Smooth muscle cell (in vitro differentiated cells): ENCODE results near the gene CD1D. TPM values are rescaled to one million over a fixed set of nuclear protein-coding genes. Genes with fewer than 3 reads are reported as not detected.
"Not testable (repeated sequence)": the region's sequence is repeated elsewhere in the genome, so short reads cannot be mapped to it uniquely, and the experiment has no call there.

Experiments used
- DNase-seq: peaks from one replicate; lab custom pipeline; 2025; ENCODE audit not compliant: unreplicated experiment; lab: John Stamatoyannopoulos, UW
- H2AFZ ChIP-seq: fragments of 200-600 bp; sonication (generic); 2 replicates; pipeline ENCODE4 v1.6.0; 2016; ENCODE audit warnings: antibody characterized with exemption, low read depth, mild to moderate bottlenecking
- H3F3A ChIP-seq: fragments of 200-600 bp; sonication (generic); 2 replicates; pipeline ENCODE4 v1.6.0; 2017; ENCODE audit warnings: antibody characterized with exemption, low read depth
- H3K27ac ChIP-seq: fragments of 200-600 bp; sonication (generic); 2 replicates; pipeline ENCODE4 v1.5.1; 2016; ENCODE audit warnings: low read depth, mild to moderate bottlenecking
- H3K27me3 ChIP-seq: fragments of 200-600 bp; sonication (generic); 2 replicates; pipeline ENCODE4 v1.6.1; 2016; ENCODE audit warnings: low read depth, mild to moderate bottlenecking
- H3K36me3 ChIP-seq: fragments of 200-600 bp; sonication (generic); 2 replicates; pipeline ENCODE4 v1.5.1; 2016; ENCODE audit warnings: low read depth
- H3K4me1 ChIP-seq: fragments of 200-600 bp; sonication (generic); 2 replicates; pipeline ENCODE4 v1.5.1; 2016; ENCODE audit warnings: low read depth
- H3K4me2 ChIP-seq: fragments of 200-600 bp; sonication (generic); 2 replicates; pipeline ENCODE4 v1.6.0; 2016; ENCODE audit warnings: mild to moderate bottlenecking
- H3K4me3 ChIP-seq: fragments of 200-600 bp; sonication (generic); 2 replicates; pipeline ENCODE4 v1.5.1; 2016; ENCODE audit warnings: mild to moderate bottlenecking
- H3K79me2 ChIP-seq: fragments of 200-600 bp; sonication (generic); 2 replicates; pipeline ENCODE4 v1.6.0; 2016; ENCODE audit warnings: low read depth, mild to moderate bottlenecking
- H3K9ac ChIP-seq: fragments of 200-600 bp; sonication (generic); 2 replicates; pipeline ENCODE4 v1.6.0; 2016; ENCODE audit warnings: low read depth
- H3K9me3 ChIP-seq: fragments of 200-600 bp; sonication (generic); replicated peaks from 2 replicates; pipeline ENCODE4 v1.5.1; 2016; ENCODE audit warnings: low read depth
- H4K20me1 ChIP-seq: fragments of 200-600 bp; sonication (generic); 2 replicates; pipeline ENCODE4 v1.6.0; 2016; ENCODE audit warnings: low read depth
- CTCF ChIP-seq: fragments of 200-600 bp; sonication (generic); IDR thresholded peaks from 2 replicates; pipeline ENCODE4 v1.5.1; 2017; ENCODE audit warnings: borderline replicate concordance, mild to moderate bottlenecking, antibody characterized with exemption; ENCODE audit not compliant: insufficient read depth, poor library complexity, severe bottlenecking
- WGBS: methylation state at CpG from one replicate; pipeline ENCODE4 v1.1.7; 2016; ENCODE audit warnings: low lambda C conversion rate; 5-methylcytosine and 5-hydroxymethylcytosine counted together
- polyA plus RNA-seq: library from polyadenylated mRNA; unstranded; fragments of >200 nt; fragmentation: Nextera tagmentation; extraction: Ambion mirVana; gene quantifications from 2 replicates; pipeline ENCODE4 v1.2.1, GENCODE V29; 2016
- total RNA-seq: library from RNA; depleted of rRNA; stranded (reverse); fragments of >200 nt; gene quantifications from 2 replicates; pipeline ENCODE4 v1.2.3, GENCODE V29; 2014

Gene CD1D
- total and polyA plus RNA-seq, 2 experiments from 2014 or later, result 2.7 to 3.3 TPM

DNA sequence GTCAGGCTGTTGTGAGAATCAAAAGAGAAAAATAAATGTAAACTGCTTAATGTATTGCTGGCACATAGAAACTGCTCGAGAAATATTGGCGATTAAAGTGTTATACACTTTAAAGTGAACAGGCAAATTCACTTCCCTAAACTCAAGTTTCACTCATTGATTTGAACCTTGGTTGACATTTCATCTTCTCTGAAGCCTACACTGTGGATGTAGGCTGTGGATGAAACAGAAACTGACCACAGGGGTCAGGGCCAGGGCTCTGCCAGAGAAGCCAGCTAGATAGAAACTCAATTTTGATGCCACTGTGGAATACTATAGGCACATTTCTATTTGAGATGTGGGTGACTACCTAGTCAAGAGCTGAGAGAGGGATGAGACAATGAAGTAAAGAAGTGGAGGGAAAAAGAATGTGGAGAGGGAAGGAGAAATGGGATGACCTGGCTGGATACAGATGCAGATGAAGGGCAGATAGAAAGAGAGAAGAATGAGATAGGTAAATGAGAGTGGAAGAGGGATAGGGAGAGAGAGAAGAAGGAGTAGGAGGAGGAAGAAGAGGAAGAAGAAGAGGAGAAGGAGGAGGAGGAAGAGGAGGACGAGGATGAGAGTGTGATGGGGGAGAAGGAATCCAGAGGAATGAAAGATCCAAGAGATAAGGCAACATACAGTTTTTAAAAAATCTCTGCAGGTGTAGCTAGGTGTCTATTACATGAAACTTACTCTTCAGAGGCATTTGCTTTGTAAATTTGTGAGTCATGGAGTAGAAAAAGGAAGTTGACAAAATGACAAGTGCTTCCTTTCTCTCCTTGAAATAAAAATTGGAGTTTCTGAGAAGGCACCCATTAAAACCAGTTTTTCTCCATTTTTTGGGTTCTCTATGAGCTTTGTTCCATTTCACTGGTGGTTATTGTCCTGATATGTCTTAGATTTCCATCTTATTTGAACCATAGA is 17.4 kb upstream of the CD1D start:
- Histone ChIP-seq H3K4me2 (no peak overlapping the region), H3K4me3 (no peak overlapping the region), H3K79me2 (no peaks in the 10 kb centered on the region), H3K9ac (no peak overlapping the region), H3F3A (no peaks in the 10 kb centered on the region), H3K27ac (no peak overlapping the region), H2AFZ (no peak overlapping the region), H3K27me3 (peaks cover 8% of the 10 kb centered on the region), H3K36me3 (no peaks in the 10 kb centered on the region), H3K9me3 (no peaks in the 10 kb centered on the region), H4K20me1 (no peaks in the 10 kb centered on the region), H3K4me1 (no peaks in the 10 kb centered on the region)
- no peak for TF ChIP-seq CTCF
- no peak for DNase-seq
- 89% methylated on average over 3 of the region's 3 CpGs for WGBS

DNA sequence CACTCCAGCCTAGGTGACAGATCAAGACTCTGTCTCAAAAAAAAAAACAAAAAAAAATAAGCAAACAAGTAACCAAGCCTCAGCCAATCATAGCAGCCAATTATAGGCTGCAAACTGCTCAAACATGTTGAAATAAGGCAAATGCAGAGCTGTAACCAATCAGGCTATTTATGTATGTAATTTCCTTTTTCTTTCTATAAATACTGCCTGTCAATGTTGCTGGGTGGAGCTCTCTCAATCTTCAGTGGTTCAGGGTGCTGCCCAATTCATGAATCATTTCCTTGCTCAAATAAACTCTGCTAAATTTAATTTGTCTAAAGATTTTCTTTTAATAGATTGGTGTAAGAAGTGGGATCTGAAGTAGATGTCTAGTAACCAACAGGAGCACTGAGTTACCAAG is 11.6 kb upstream of the CD1D start:
- no peak for DNase-seq
- Histone ChIP-seq H3K36me3 (no peaks in the 10 kb centered on the region), H3K4me2 (no peak overlapping the region), H3K9me3 (no peaks in the 10 kb centered on the region), H3K9ac (no peak overlapping the region), H3K27me3 (peaks cover 7% of the 10 kb centered on the region), H3K79me2 (no peaks in the 10 kb centered on the region), H3F3A (no peaks in the 10 kb centered on the region), H2AFZ (no peak overlapping the region), H4K20me1 (no peaks in the 10 kb centered on the region), H3K4me3 (no peak overlapping the region), H3K4me1 (no peaks in the 10 kb centered on the region), H3K27ac (no peak overlapping the region)
- TF ChIP-seq CTCF, result no peak

DNA sequence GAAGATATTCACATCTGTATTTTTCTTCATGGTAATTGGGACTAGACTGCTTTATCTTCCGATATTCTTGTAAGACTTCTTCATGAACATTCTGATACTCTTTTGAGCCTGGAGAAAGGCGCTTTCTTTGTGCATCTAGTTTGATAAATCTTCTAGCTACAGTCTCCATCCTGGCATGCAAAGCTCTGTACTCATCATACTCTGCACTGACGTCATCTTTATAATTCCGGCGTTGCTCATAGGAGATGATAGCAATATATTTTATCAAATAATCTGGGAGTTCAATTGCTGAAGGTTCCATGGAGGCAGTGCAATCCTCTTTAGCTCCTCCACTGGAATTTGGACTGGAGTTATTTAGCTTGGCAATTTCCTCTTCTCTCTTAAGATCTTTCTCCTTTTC is 4.8 kb upstream of the CD1D start:
- WGBS, result 99% methylated on average over 5 of the region's 5 CpGs
- H3K27ac ChIP-seq, H3K4me3 ChIP-seq, H3K4me1 ChIP-seq, H3K9ac ChIP-seq, H3K9me3 ChIP-seq, DNase-seq, H2AFZ ChIP-seq, H3K4me2 ChIP-seq, H3K36me3 ChIP-seq, H3F3A ChIP-seq, H4K20me1 ChIP-seq, H3K79me2 ChIP-seq: not testable (repeated sequence)
- H3K27me3 ChIP-seq, result peaks cover 32% of the 10 kb centered on the region

DNA sequence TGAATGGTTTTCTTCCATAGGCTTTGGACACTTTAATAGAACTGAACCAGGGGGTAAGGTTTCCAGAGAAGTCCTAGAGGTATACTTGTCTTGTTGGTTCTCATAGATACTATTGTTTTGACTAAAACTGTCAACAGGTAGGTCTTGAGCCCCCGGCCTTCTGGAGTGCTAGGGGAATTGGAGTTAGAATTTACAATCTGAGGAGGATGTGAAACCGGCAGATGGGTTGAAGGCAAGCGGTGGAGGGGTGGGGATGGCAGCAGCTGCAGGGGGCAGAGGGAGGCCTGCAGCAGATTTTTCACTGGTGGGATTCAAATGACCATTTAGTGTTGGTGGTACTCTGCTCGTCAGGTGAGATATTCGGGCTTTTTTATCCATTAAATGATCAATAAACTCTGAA is 4.3 kb upstream of the CD1D start:
- Histone ChIP-seq H3K9me3 (no peaks in the 10 kb centered on the region), H3K4me2 (no peak overlapping the region), H3K9ac (no peak overlapping the region), H3F3A (no peaks in the 10 kb centered on the region), H3K79me2 (no peaks in the 10 kb centered on the region), H2AFZ (no peak overlapping the region), H4K20me1 (no peaks in the 10 kb centered on the region), H3K4me3 (no peak overlapping the region), H3K36me3 (no peaks in the 10 kb centered on the region), H3K27ac (no peak overlapping the region), H3K4me1 (peaks cover 4% of the 10 kb centered on the region), H3K27me3 (peaks cover 37% of the 10 kb centered on the region)
- no peak for DNase-seq
- WGBS, result 94% methylated on average over 5 of the region's 5 CpGs
- TF ChIP-seq CTCF, result no peak

DNA sequence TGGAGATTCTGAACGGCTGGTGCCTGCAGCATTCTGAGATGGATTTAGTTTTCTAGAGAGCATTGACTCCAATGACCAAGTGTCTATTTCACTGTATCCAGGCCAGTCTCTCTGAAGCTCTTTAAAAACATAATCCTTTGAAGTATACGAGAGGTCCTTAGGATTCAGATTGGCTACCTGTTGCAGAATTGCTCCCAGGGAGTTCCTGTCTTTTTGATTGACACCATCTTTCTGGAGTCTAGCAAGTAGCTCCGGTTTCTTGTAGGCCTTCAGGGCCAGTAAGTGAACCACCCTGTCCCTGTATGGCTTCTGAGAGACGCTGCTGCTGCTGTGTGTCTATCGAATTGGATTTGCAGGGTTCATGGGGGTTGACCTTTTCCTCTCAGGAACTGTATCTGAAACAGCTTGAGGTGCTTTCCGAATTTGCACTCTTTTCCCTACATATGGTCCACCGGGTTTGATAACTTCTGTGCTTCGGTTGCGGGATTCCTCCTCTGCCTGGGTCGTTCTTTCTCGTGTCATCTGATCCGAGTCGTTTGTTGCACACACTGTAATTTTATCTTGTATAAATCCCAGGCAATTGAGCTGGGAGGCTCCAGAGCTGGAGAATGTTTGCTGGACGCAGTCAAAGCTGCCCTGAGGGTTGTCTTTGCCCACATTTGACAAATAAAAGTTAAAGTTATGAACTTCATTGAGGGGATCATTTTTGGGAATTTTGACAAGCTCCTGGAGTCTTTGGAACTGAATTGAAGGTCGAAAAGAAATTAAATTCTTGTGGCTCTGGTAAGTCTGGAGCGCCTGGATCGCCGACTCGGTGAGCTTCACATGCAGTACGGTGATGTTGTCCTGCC is 3.6 kb upstream of the CD1D start:
- H3K9ac ChIP-seq, H3K4me1 ChIP-seq, H3K79me2 ChIP-seq, DNase-seq, H4K20me1 ChIP-seq, H3K27ac ChIP-seq, H3K36me3 ChIP-seq, H3K9me3 ChIP-seq, H3F3A ChIP-seq: not testable (repeated sequence)
- Histone ChIP-seq H3K4me3 (peak overlapping the region; percentile 39), H3K27me3 (peaks cover 40% of the 10 kb centered on the region), H2AFZ (peak overlapping the region; percentile 62), H3K4me2 (peak overlapping the region; percentile 65)
- WGBS, result 58% methylated on average over 19 of the region's 20 CpGs
